Smooth muscle cell (in vitro differentiated cells): ENCODE data around the gene OVOL2. TPM values are rescaled to one million over a fixed set of nuclear protein-coding genes. Genes with fewer than 3 reads are reported as not detected.

Source experiments
- DNase-seq: peaks from one replicate; lab custom pipeline; 2025; ENCODE audit not compliant: unreplicated experiment; lab: John Stamatoyannopoulos, UW
- H2AFZ ChIP-seq: fragments of 200-600 bp; sonication (generic); 2 replicates; pipeline ENCODE4 v1.6.0; 2016; ENCODE audit warnings: antibody characterized with exemption, low read depth, mild to moderate bottlenecking
- H3F3A ChIP-seq: fragments of 200-600 bp; sonication (generic); 2 replicates; pipeline ENCODE4 v1.6.0; 2017; ENCODE audit warnings: antibody characterized with exemption, low read depth
- H3K27ac ChIP-seq: fragments of 200-600 bp; sonication (generic); 2 replicates; pipeline ENCODE4 v1.5.1; 2016; ENCODE audit warnings: low read depth, mild to moderate bottlenecking
- H3K27me3 ChIP-seq: fragments of 200-600 bp; sonication (generic); 2 replicates; pipeline ENCODE4 v1.6.1; 2016; ENCODE audit warnings: low read depth, mild to moderate bottlenecking
- H3K36me3 ChIP-seq: fragments of 200-600 bp; sonication (generic); 2 replicates; pipeline ENCODE4 v1.5.1; 2016; ENCODE audit warnings: low read depth
- H3K4me1 ChIP-seq: fragments of 200-600 bp; sonication (generic); 2 replicates; pipeline ENCODE4 v1.5.1; 2016; ENCODE audit warnings: low read depth
- H3K4me2 ChIP-seq: fragments of 200-600 bp; sonication (generic); 2 replicates; pipeline ENCODE4 v1.6.0; 2016; ENCODE audit warnings: mild to moderate bottlenecking
- H3K4me3 ChIP-seq: fragments of 200-600 bp; sonication (generic); 2 replicates; pipeline ENCODE4 v1.5.1; 2016; ENCODE audit warnings: mild to moderate bottlenecking
- H3K79me2 ChIP-seq: fragments of 200-600 bp; sonication (generic); 2 replicates; pipeline ENCODE4 v1.6.0; 2016; ENCODE audit warnings: low read depth, mild to moderate bottlenecking
- H3K9ac ChIP-seq: fragments of 200-600 bp; sonication (generic); 2 replicates; pipeline ENCODE4 v1.6.0; 2016; ENCODE audit warnings: low read depth
- H3K9me3 ChIP-seq: fragments of 200-600 bp; sonication (generic); replicated peaks from 2 replicates; pipeline ENCODE4 v1.5.1; 2016; ENCODE audit warnings: low read depth
- H4K20me1 ChIP-seq: fragments of 200-600 bp; sonication (generic); 2 replicates; pipeline ENCODE4 v1.6.0; 2016; ENCODE audit warnings: low read depth
- WGBS: methylation state at CpG from one replicate; pipeline ENCODE4 v1.1.7; 2016; ENCODE audit warnings: low lambda C conversion rate; 5-methylcytosine and 5-hydroxymethylcytosine counted together
- polyA plus RNA-seq: library from polyadenylated mRNA; unstranded; fragments of >200 nt; fragmentation: Nextera tagmentation; extraction: Ambion mirVana; gene quantifications from 2 replicates; pipeline ENCODE4 v1.2.1, GENCODE V29; 2016
- total RNA-seq: library from RNA; depleted of rRNA; stranded (reverse); fragments of >200 nt; gene quantifications from 2 replicates; pipeline ENCODE4 v1.2.3, GENCODE V29; 2014
- TF ChIP-seq, protein P1 (sequence below): fragments of 200-600 bp; sonication (generic); IDR thresholded peaks from 2 replicates; pipeline ENCODE4 v1.5.1; 2017; ENCODE audit warnings: borderline replicate concordance, mild to moderate bottlenecking, antibody characterized with exemption; ENCODE audit not compliant: insufficient read depth, poor library complexity, severe bottlenecking

The OVOL2 gene
- total and polyA plus RNA-seq, 2 experiments from 2014 or later: 1.1 TPM; not detected in 1

DNA sequence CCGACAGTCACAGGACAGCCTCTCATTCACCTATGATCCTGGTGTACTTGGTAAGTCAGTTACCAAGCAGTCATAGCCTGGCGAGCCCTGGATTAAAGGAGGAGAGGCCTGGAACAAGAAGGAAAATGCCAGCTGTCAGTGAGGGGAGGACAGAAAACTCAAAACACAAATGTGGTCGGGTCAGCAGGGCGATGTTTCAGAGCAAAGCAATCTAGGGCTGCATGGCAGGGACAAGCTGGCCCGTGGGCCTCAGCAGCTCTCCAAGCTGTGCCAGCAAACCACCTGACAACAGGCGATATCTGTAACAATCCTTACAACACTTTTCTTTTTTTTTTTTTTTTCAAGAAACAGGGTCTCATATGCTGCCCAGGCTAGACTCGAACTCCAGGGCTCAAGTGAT is 48.6 kb downstream of the OVOL2 start:
- Histone ChIP-seq H3K27ac (no peak overlapping the region), H3K4me2 (no peak overlapping the region), H3K9me3 (no peaks in the 10 kb centered on the region), H3K79me2 (no peaks in the 10 kb centered on the region), H3K36me3 (no peaks in the 10 kb centered on the region), H3K4me3 (no peak overlapping the region), H3K4me1 (no peaks in the 10 kb centered on the region), H3K27me3 (no peaks in the 10 kb centered on the region), H2AFZ (no peak overlapping the region), H4K20me1 (no peaks in the 10 kb centered on the region), H3K9ac (no peak overlapping the region), H3F3A (no peaks in the 10 kb centered on the region)
- TF ChIP-seq, protein P1, sequence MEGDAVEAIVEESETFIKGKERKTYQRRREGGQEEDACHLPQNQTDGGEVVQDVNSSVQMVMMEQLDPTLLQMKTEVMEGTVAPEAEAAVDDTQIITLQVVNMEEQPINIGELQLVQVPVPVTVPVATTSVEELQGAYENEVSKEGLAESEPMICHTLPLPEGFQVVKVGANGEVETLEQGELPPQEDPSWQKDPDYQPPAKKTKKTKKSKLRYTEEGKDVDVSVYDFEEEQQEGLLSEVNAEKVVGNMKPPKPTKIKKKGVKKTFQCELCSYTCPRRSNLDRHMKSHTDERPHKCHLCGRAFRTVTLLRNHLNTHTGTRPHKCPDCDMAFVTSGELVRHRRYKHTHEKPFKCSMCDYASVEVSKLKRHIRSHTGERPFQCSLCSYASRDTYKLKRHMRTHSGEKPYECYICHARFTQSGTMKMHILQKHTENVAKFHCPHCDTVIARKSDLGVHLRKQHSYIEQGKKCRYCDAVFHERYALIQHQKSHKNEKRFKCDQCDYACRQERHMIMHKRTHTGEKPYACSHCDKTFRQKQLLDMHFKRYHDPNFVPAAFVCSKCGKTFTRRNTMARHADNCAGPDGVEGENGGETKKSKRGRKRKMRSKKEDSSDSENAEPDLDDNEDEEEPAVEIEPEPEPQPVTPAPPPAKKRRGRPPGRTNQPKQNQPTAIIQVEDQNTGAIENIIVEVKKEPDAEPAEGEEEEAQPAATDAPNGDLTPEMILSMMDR: no peak
- WGBS: 96% methylated on average over 7 of the region's 7 CpGs
- DNase-seq: no peak

DNA sequence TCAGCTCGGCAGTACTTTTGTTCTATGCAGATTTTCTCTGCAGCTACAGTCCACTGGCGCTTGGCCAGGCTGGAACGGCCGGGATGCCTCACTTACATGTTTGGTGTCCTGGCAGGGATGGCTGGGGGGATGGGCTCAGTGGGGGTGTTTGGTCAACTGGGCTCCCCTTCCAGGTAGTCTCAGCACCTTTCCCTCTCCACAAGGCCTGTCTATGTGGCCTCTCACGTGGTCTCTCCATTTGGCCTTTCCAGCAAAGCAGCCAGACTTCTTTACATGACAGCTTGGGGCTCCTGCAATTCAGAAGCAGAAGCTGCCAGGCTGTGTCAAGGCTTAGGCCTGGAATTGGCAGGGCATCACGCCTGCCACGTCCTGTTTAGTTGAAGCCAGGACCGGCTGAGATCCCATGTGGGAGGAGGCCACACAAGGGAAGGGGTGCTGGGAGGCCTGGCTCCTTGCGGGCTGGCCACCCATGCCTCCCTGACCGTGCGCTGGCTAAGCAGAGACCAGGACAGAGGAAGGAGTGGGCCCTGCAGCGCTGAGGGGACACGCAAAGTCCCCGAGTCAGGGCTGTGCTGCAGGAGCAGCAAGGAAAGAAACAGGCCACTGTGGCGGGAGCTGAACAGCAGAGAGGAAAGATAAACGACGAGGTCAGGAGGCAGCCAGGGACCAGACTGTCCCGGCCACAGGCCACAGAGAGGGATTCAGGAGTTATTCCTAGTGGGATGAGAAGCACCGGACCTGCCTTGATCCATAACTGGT is 50.0 kb downstream of the OVOL2 start:
- Histone ChIP-seq H3K27ac (no peak overlapping the region), H3K36me3 (no peaks in the 10 kb centered on the region), H4K20me1 (no peaks in the 10 kb centered on the region), H3K4me2 (no peak overlapping the region), H3K79me2 (no peaks in the 10 kb centered on the region), H3K4me3 (no peak overlapping the region), H3K9ac (no peak overlapping the region), H3K4me1 (no peaks in the 10 kb centered on the region), H3F3A (no peaks in the 10 kb centered on the region), H2AFZ (peak overlapping the region; percentile 14), H3K27me3 (no peaks in the 10 kb centered on the region), H3K9me3 (no peaks in the 10 kb centered on the region)
- TF ChIP-seq, protein P1: no peak
- 69% methylated on average over 19 of the region's 19 CpGs for WGBS
- no peak for DNase-seq

DNA sequence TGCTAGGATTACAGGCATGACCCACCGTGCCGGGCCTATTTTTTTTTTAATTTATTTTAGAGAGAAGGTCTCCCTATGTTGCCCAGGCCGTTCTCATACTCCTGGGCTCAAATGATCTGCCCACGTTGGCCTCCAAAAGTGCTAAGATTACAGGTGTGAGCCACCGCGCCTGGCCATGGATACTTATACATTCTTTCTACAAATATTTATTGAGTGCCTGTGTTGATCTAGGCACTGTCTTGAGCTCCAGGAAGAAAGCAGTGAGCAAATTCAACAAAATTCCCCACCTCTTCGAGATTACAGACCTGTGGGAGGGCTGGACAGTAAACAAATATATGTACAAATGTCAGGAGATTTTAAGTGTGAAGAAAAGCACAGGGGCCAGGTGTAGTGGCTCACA is 51.0 kb downstream of the OVOL2 start:
- TF ChIP-seq, protein P1: no peak
- WGBS: 95% methylated on average over 7 of the region's 7 CpGs
- H3K9ac ChIP-seq: no peak overlapping the region

DNA sequence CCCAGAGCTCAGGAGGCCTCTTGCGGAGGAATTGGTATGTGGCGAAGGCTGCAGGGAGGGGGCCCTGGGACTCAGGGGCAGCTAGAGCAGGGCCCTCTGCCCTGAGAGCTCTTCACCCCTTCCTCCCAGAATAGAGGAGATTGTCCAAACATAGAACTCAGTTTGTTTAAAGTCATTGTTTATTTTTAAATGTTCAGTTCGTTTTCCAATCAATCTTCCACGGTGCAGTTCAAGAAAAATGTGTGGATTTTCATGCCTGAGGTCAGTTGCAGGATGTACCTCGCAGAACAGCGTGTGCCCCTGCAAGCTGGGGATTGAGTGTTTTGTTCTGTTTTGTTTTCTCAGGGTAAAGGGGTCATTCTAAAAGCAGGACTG is 51.7 kb downstream of the OVOL2 start:
- H4K20me1 ChIP-seq: no peaks in the 10 kb centered on the region
- no peaks in the 10 kb centered on the region for H3F3A ChIP-seq
- TF ChIP-seq, protein P1: no peak
- no peak overlapping the region for H3K4me2 ChIP-seq
- no peaks in the 10 kb centered on the region for H3K9me3 ChIP-seq
- no peak overlapping the region for H3K4me3 ChIP-seq
- 70% methylated on average over 6 of the region's 6 CpGs for WGBS
- no peaks in the 10 kb centered on the region for H3K79me2 ChIP-seq
- H3K27me3 ChIP-seq: no peaks in the 10 kb centered on the region
- H2AFZ ChIP-seq: no peak overlapping the region
- H3K9ac ChIP-seq: no peak overlapping the region
- no peak for DNase-seq
- H3K4me1 ChIP-seq: no peaks in the 10 kb centered on the region
- no peaks in the 10 kb centered on the region for H3K36me3 ChIP-seq
- no peak overlapping the region for H3K27ac ChIP-seq

More for the DNA sequence above, 51.0 kb downstream of the OVOL2 start:
- Histone ChIP-seq H3K4me3 (no peak overlapping the region), H3K79me2 (no peaks in the 10 kb centered on the region), H3F3A (no peaks in the 10 kb centered on the region), H3K27me3 (no peaks in the 10 kb centered on the region), H2AFZ (no peak overlapping the region), H3K27ac (no peak overlapping the region), H3K4me1 (no peaks in the 10 kb centered on the region), H4K20me1 (no peaks in the 10 kb centered on the region), H3K9me3 (no peaks in the 10 kb centered on the region), H3K36me3 (no peaks in the 10 kb centered on the region), H3K4me2 (no peak overlapping the region)
- no peak for DNase-seq
